Bronchial epithelial cell (primary cell): Measurements from ENCODE around the gene NDUFB4. TPM values are rescaled to one million over a fixed set of nuclear protein-coding genes. Genes with fewer than 3 reads are reported as not detected.

ENCODE experiments used
- DNase-seq: peaks from one replicate; pipeline ENCODE4 v3.0.0-alpha.2; 2010; ENCODE audit warnings: low read depth
- FAIRE-seq: peaks from 2 replicates; lab custom pipeline; 2011; peaks lifted over from hg19 to GRCh38; lab: Jason Lieb, UNC
- H3K27me3 ChIP-seq: 2 replicates; pipeline ENCODE4 v1.5.1; 2011; ENCODE audit warnings: low read length; ENCODE audit not compliant: control insufficient read depth, insufficient read depth
- H3K36me3 ChIP-seq: 2 replicates; pipeline ENCODE4 v1.5.1; 2011; ENCODE audit warnings: low read length; ENCODE audit not compliant: control insufficient read depth, insufficient read depth
- H3K4me3 ChIP-seq: 2 replicates; pipeline ENCODE4 v1.5.1; 2011; ENCODE audit warnings: mild to moderate bottlenecking, low read depth, low read length, control low read depth
- CTCF ChIP-seq: IDR thresholded peaks from 2 replicates; pipeline ENCODE4 v1.5.1; 2011; ENCODE audit warnings: mild to moderate bottlenecking, moderate library complexity, low read length, control low read depth, inconsistent platforms; ENCODE audit not compliant: insufficient read depth, severe bottlenecking
- total RNA-seq: library from RNA; depleted of rRNA; stranded (reverse); fragments of >200 nt; gene quantifications from 2 replicates; pipeline ENCODE4 v1.2.1, GENCODE V29; 2014

NDUFB4 gene
- total RNA-seq, 1 donor from 2014 or later = 9.7 TPM

- FAIRE-seq (no peak), DNase-seq (no peak)
- Histone ChIP-seq H3K36me3 (no peaks in the 10 kb centered on the region), H3K27me3 (no peaks in the 10 kb centered on the region), H3K4me3 (no peak overlapping the region)
- TF ChIP-seq CTCF = no peak
Observed at GRCh38 chr3:120557115-120557514, 39.0 kb upstream of the NDUFB4 start.

- peak; percentile 90 for TF ChIP-seq CTCF
- Histone ChIP-seq H3K27me3 (no peaks in the 10 kb centered on the region), H3K4me3 (peak overlapping the region; percentile 39), H3K36me3 (no peaks in the 10 kb centered on the region)
- FAIRE-seq (no peak), DNase-seq (peak; percentile 70)
Observed at GRCh38 chr3:120558771-120559241, 37.3 kb upstream of the NDUFB4 start.

- DNase-seq (peak; percentile 83), FAIRE-seq (no peak)
- peak overlapping the region; percentile 39 for H3K4me3 ChIP-seq
- no peak for TF ChIP-seq CTCF
- no peaks in the 10 kb centered on the region for H3K27me3 ChIP-seq
- H3K36me3 ChIP-seq = no peaks in the 10 kb centered on the region
Observed at GRCh38 chr3:120559242-120560061, 36.7 kb upstream of the NDUFB4 start.

- Histone ChIP-seq H3K4me3 (no peak overlapping the region), H3K36me3 (no peaks in the 10 kb centered on the region), H3K27me3 (no peaks in the 10 kb centered on the region)
- no peak for TF ChIP-seq CTCF
- FAIRE-seq (no peak), DNase-seq (no peak)
Observed at GRCh38 chr3:120560304-120561250, 35.6 kb upstream of the NDUFB4 start.

GRCh38 chr3:120561251-120562045 lies 34.7 kb upstream of the NDUFB4 start:
- peak; percentile 77 for TF ChIP-seq CTCF
- DNase-seq (peak; percentile 54), FAIRE-seq (no peak)
- Histone ChIP-seq H3K36me3 (no peaks in the 10 kb centered on the region), H3K4me3 (no peak overlapping the region), H3K27me3 (no peaks in the 10 kb centered on the region)
